GM12892 (cell line): ENCODE results near the gene TOMM20L.

Experiments
- POLR2A ChIP-seq: IDR thresholded peaks from 2 replicates; pipeline ENCODE4 v1.6.1; 2011; ENCODE audit warnings: low read depth, low read length, control low read depth
- POLR2AphosphoS5 ChIP-seq: IDR thresholded peaks from 2 replicates; pipeline ENCODE4 v1.6.1; 2011; ENCODE audit warnings: low read depth, low read length, control low read depth

- peak; percentile 50; the same call in 1 of the 2 replicates for TF ChIP-seq POLR2A
- no peak for TF ChIP-seq POLR2AphosphoS5
Measured at GRCh38 chr14:58395812-58396788, at the start of gene TOMM20L.
